Mesendoderm (in vitro differentiated cells): ENCODE measurements around the gene CSNK1A1.
A peak's percentile ranks its signal among the peaks of the same experiment; 100 is the strongest.
"Not testable (repeated sequence)": the region's sequence is repeated elsewhere in the genome, so short reads cannot be mapped to it uniquely, and the experiment has no call there.

Experiments
- DNase-seq: peaks from one replicate; pipeline ENCODE4 v3.0.0; 2013
- H2AK5ac ChIP-seq: 2 replicates; pipeline ENCODE4 v1.6.1; 2013; ENCODE audit warnings: low read length, inconsistent platforms
- H2BK120ac ChIP-seq: 2 replicates; pipeline ENCODE4 v1.6.1; 2013; ENCODE audit warnings: low read depth, mild to moderate bottlenecking, low read length, moderate library complexity, mixed read lengths
- H2BK15ac ChIP-seq: replicated peaks from 2 replicates; pipeline ENCODE4 v1.6.1; 2013; ENCODE audit warnings: low read depth, mild to moderate bottlenecking, moderate library complexity
- H2BK5ac ChIP-seq: 2 replicates; pipeline ENCODE4 v1.6.1; 2013; ENCODE audit warnings: low read length, inconsistent platforms
- H3K18ac ChIP-seq: 2 replicates; pipeline ENCODE4 v1.6.1; 2013; ENCODE audit warnings: mild to moderate bottlenecking, low read length, mixed read lengths
- H3K23ac ChIP-seq: one replicate; pipeline ENCODE4 v1.6.1; 2013; ENCODE audit warnings: low read length
- H3K27ac ChIP-seq: 2 replicates; pipeline ENCODE4 v1.5.1; 2013; ENCODE audit warnings: low read depth, mild to moderate bottlenecking, inconsistent platforms, low read length, moderate library complexity
- H3K27me3 ChIP-seq: 2 replicates; pipeline ENCODE4 v1.6.1; 2013; ENCODE audit warnings: low read length, control low read depth, mild to moderate bottlenecking, inconsistent platforms; ENCODE audit not compliant: insufficient read depth, poor library complexity
- H3K36me3 ChIP-seq: 2 replicates; pipeline ENCODE4 v1.6.1; 2013; ENCODE audit warnings: low read length, inconsistent platforms; ENCODE audit not compliant: control insufficient read depth, insufficient read depth
- H3K4ac ChIP-seq: one replicate; pipeline ENCODE4 v1.6.1; 2013; ENCODE audit warnings: low read depth, mild to moderate bottlenecking, low read length, moderate library complexity
- H3K4me1 ChIP-seq: 2 replicates; pipeline ENCODE4 v1.6.1; 2013; ENCODE audit warnings: low read depth, low read length, inconsistent platforms; ENCODE audit not compliant: control insufficient read depth
- H3K4me2 ChIP-seq: 2 replicates; pipeline ENCODE4 v1.6.1; 2013; ENCODE audit warnings: low read length
- H3K4me3 ChIP-seq: 2 replicates; pipeline ENCODE4 v1.5.1; 2013; ENCODE audit warnings: mild to moderate bottlenecking, low read length
- H3K56ac ChIP-seq: one replicate; pipeline ENCODE4 v1.6.1; 2013; ENCODE audit warnings: low read length
- H3K79me1 ChIP-seq: 2 replicates; pipeline ENCODE4 v1.6.1; 2013; ENCODE audit warnings: low read length, inconsistent platforms
- H3K79me2 ChIP-seq: 2 replicates; pipeline ENCODE4 v1.6.1; 2013; ENCODE audit warnings: mild to moderate bottlenecking, low read length; ENCODE audit not compliant: control insufficient read depth, insufficient read depth
- H3K9ac ChIP-seq: 2 replicates; pipeline ENCODE4 v1.6.1; 2013; ENCODE audit warnings: low read length, inconsistent platforms
- H4K5ac ChIP-seq: one replicate; pipeline ENCODE4 v1.6.1; 2013; ENCODE audit warnings: low read length
- H4K8ac ChIP-seq: one replicate; pipeline ENCODE4 v1.6.1; 2013; ENCODE audit warnings: low read depth, mild to moderate bottlenecking, control low read depth, low read length, moderate library complexity
- WGBS: extraction: QIAGEN DNeasy Blood & Tissue Kit; methylation state at CpG from one replicate; pipeline ENCODE4 v1.1.7; 2013; ENCODE audit warnings: low lambda C conversion rate, missing lambda C conversion rate; ENCODE audit not compliant: insufficient coverage; ENCODE audit errors: extremely low coverage; 5-methylcytosine and 5-hydroxymethylcytosine counted together

The CSNK1A1 gene

DNA sequence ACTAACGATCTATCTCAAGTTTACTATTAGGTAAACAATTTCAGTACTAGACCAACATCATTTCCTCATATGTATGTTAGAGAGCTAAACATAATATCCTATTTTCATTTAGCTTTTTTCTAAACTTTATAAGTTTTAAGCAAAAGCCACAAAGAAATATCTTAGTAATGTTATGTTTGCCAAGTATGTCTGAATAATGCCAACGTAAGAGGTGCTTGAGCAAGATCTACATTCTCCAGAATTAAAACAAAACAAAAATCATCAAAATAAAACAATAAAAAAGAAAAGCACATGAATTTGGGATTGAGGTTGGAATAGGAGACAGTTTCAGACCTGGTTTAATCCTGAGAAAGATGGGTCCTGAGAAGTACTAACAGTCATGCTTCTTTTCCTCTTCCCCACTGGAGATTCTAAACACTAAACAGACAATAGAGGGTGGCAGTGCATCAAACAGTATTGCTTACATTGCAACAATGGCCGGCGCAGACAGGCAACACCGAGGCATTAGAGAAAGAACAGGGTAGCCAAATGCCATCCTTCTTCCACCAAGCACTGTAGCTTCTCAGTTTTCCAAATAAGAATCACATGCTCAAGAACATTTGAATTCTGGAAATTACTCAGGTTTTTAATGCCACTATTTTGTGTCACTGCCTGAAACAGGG lies 33.6 kb downstream of the CSNK1A1 start:
- Histone ChIP-seq H3K79me2 (peaks cover 41% of the 10 kb centered on the region), H3K36me3 (no peaks in the 10 kb centered on the region), H2AK5ac (no peak overlapping the region), H3K18ac (no peak overlapping the region), H3K4ac (no peak overlapping the region), H2BK15ac (no peak overlapping the region), H4K5ac (no peak overlapping the region), H3K79me1 (peaks cover 3% of the 10 kb centered on the region), H3K4me2 (no peak overlapping the region), H4K8ac (no peak overlapping the region), H3K23ac (no peak overlapping the region), H3K27ac (no peak overlapping the region), H2BK5ac (no peak overlapping the region), H3K4me1 (peaks cover 5% of the 10 kb centered on the region), H3K56ac (peak overlapping the region; percentile 36), H3K9ac (no peak overlapping the region), H2BK120ac (no peak overlapping the region), H3K27me3 (no peaks in the 10 kb centered on the region), H3K4me3 (no peak overlapping the region)
- no peak for DNase-seq
- WGBS: no CpG with 5 or more reads among the region's 5 CpGs

DNA sequence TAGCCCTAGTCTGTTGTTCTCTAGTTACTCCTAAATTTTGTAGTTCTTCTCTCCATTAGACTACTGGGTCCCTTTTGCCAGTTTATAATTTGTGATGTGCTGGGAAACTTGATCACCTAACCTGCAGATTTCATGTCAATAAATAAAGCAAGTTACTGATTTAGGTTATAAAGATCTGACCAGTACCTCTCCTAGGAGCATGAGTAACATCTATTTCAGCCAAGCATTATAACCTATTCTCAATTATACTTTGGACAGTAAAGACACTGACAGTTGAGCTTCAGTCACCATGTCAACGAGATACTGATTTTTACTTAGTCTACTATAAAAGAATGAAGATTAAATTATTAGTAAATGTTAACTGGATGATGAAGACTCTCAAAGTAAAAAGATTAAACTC lies 36.7 kb downstream of the CSNK1A1 start:
- Histone ChIP-seq H3K27ac (no peak overlapping the region), H3K23ac (no peak overlapping the region), H4K5ac (no peak overlapping the region), H3K9ac (no peak overlapping the region), H2AK5ac (no peak overlapping the region), H3K56ac (no peak overlapping the region), H3K4me2 (no peak overlapping the region), H2BK5ac (no peak overlapping the region), H3K79me1 (peaks cover 4% of the 10 kb centered on the region), H3K4me3 (no peak overlapping the region), H2BK15ac (no peak overlapping the region), H3K79me2 (peaks cover 26% of the 10 kb centered on the region), H3K36me3 (no peaks in the 10 kb centered on the region), H2BK120ac (no peak overlapping the region), H3K18ac (no peak overlapping the region), H4K8ac (no peak overlapping the region), H3K4ac (no peak overlapping the region), H3K4me1 (peaks cover 3% of the 10 kb centered on the region), H3K27me3 (no peaks in the 10 kb centered on the region)
- DNase-seq: no peak
- WGBS: no CpG with 5 or more reads among the region's 1 CpG

DNA sequence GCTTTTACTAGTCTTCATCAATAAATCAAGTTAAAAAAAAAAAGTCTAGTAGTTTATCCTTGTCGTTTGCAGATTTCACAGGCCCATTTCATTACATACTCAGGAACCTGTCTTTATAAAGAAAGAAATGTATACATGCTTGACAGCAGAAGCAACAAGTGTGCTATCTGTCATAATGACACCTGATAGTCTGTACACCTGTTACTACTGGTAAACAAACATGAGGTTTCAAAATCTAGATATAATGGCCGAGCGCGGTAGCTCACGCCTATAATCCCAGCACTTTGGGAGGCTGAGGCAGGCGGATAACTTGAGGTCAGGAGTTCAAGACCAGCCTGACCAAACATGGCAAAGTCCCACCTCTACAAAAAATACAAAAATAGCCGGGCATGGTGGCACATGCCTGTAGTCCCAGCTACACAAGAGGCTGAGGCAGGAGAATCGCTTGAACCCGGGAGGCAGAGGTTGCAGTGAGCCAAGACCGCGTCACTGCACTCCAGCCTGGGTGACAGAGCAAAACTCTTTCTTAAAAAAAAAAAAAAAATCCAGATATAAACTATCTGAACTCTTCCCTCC lies 37.8 kb downstream of the CSNK1A1 start:
- not testable (repeated sequence) for H3K27ac ChIP-seq, H3K56ac ChIP-seq, H3K27me3 ChIP-seq, H3K4me3 ChIP-seq, H3K9ac ChIP-seq, H3K36me3 ChIP-seq, H2BK15ac ChIP-seq, H2AK5ac ChIP-seq, H3K79me1 ChIP-seq, H3K4me2 ChIP-seq, H3K4me1 ChIP-seq, H3K4ac ChIP-seq, H2BK5ac ChIP-seq, H2BK120ac ChIP-seq, H3K18ac ChIP-seq, DNase-seq, H4K8ac ChIP-seq, H4K5ac ChIP-seq, H3K23ac ChIP-seq
- WGBS: no CpG with 5 or more reads among the region's 11 CpGs
- peaks cover 18% of the 10 kb centered on the region for H3K79me2 ChIP-seq

DNA sequence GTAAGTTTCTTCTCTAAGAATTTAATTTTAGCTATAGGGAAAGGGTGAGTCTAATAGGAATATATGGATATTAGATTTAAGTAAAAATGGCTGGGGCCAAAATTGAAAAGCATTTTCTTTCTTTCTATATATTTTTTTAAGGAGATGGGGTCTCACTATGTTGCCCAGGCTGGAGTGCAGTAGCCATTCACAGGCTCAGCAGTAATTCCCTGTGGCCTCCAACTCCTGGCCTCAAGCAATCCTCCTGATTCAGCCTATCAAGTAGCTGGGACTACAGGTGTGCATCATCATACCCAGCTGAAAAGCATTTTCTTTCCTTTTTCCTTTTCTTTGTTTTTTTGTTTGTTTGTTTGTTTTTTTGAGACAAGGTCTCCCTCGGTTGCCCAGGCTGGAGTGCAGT lies 41.1 kb downstream of the CSNK1A1 start:
- H3K27ac ChIP-seq: no peak overlapping the region
- H4K8ac ChIP-seq: no peak overlapping the region
- H3K9ac ChIP-seq: no peak overlapping the region
- WGBS: no CpG with 5 or more reads among the region's 1 CpG
- no peak overlapping the region for H3K18ac ChIP-seq
- H3K23ac ChIP-seq: no peak overlapping the region
- peaks cover 2% of the 10 kb centered on the region for H3K36me3 ChIP-seq
- H3K4me1 ChIP-seq: no peaks in the 10 kb centered on the region
- no peak overlapping the region for H4K5ac ChIP-seq
- no peak overlapping the region for H2BK15ac ChIP-seq
- no peak overlapping the region for H3K4me2 ChIP-seq
- no peak overlapping the region for H2AK5ac ChIP-seq
- H2BK5ac ChIP-seq: no peak overlapping the region
- peaks cover 5% of the 10 kb centered on the region for H3K79me2 ChIP-seq
- H3K4me3 ChIP-seq: no peak overlapping the region
- H3K27me3 ChIP-seq: no peaks in the 10 kb centered on the region
- no peak overlapping the region for H3K4ac ChIP-seq
- H3K79me1 ChIP-seq: peaks cover 1% of the 10 kb centered on the region
- DNase-seq: no peak
- H2BK120ac ChIP-seq: no peak overlapping the region
- H3K56ac ChIP-seq: no peak overlapping the region

DNA sequence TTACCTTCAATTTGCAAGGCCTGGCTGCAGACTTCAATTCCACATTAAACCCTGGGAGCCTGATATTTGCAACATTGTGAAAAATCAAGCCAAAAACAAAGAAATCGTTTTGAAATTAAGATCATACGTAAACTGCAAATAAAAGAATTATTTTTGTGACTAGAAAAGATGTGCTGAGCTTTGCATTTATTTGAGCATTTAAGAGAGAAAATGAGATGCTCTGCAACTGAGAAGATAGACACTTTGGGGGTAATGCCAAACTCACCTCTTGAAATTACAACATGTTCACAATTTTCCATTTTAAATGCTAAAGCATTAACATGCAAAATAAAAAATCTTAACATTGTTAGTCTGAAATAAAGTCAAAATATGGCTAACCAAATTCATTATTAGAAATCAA lies 46.6 kb downstream of the CSNK1A1 start:
- no peak overlapping the region for H4K5ac ChIP-seq
- no peak overlapping the region for H2BK120ac ChIP-seq
- H3K4me2 ChIP-seq: no peak overlapping the region
- no peaks in the 10 kb centered on the region for H3K79me1 ChIP-seq
- H2BK5ac ChIP-seq: no peak overlapping the region
- H4K8ac ChIP-seq: no peak overlapping the region
- no peaks in the 10 kb centered on the region for H3K79me2 ChIP-seq
- H3K27ac ChIP-seq: no peak overlapping the region
- no peak overlapping the region for H3K18ac ChIP-seq
- no peak overlapping the region for H2AK5ac ChIP-seq
- WGBS: no CpG with 5 or more reads among the region's 2 CpGs
- no peak overlapping the region for H3K9ac ChIP-seq
- peaks cover 5% of the 10 kb centered on the region for H3K36me3 ChIP-seq
- no peak overlapping the region for H2BK15ac ChIP-seq
- H3K27me3 ChIP-seq: no peaks in the 10 kb centered on the region
- no peak overlapping the region for H3K4me3 ChIP-seq
- no peak for DNase-seq
- no peak overlapping the region for H3K4ac ChIP-seq
- H3K56ac ChIP-seq: no peak overlapping the region
- H3K23ac ChIP-seq: no peak overlapping the region
- no peaks in the 10 kb centered on the region for H3K4me1 ChIP-seq

DNA sequence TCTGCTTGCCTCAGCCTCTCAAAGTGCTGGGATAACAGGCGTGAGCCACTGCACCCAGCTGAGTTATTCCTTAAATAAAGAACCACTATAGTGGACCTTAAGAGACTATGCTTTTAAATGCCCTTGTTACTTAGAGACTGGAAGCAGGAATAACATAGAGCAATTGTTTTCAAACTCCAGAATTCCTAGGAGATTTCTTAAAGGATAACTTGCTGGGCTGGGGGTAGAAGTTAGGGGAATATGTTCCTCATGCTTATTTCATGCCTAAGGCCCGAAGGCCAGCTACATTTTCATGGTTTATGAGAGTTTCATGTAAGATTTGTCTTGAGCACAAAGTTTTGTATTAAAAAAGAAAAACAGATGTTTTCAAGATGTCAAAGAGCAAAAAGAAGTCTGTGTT lies 48.2 kb downstream of the CSNK1A1 start:
- no peak overlapping the region for H3K9ac ChIP-seq
- H3K23ac ChIP-seq: no peak overlapping the region
- H2BK15ac ChIP-seq: no peak overlapping the region
- no peak for DNase-seq
- no peaks in the 10 kb centered on the region for H3K4me1 ChIP-seq
- no peak overlapping the region for H2BK5ac ChIP-seq
- H4K8ac ChIP-seq: no peak overlapping the region
- no peaks in the 10 kb centered on the region for H3K79me2 ChIP-seq
- H3K27me3 ChIP-seq: no peaks in the 10 kb centered on the region
- H3K27ac ChIP-seq: no peak overlapping the region
- peaks cover 3% of the 10 kb centered on the region for H3K36me3 ChIP-seq
- no peak overlapping the region for H3K18ac ChIP-seq
- no CpG with 5 or more reads among the region's 2 CpGs for WGBS
- no peak overlapping the region for H4K5ac ChIP-seq
- H2AK5ac ChIP-seq: no peak overlapping the region
- no peaks in the 10 kb centered on the region for H3K79me1 ChIP-seq
- no peak overlapping the region for H2BK120ac ChIP-seq
- no peak overlapping the region for H3K4me2 ChIP-seq
- no peak overlapping the region for H3K4me3 ChIP-seq
- H3K56ac ChIP-seq: no peak overlapping the region
- no peak overlapping the region for H3K4ac ChIP-seq
